GM19397 (cell line): ENCODE data around the gene MTCP1.

Source experiments
- ATAC-seq: cut with Tn5 transposase; IDR thresholded peaks from one replicate; pipeline ENCODE4 v1.9.1; 2021; ENCODE audit warnings: mild to moderate bottlenecking, moderate library complexity; ENCODE audit not compliant: unreplicated experiment

Gene MTCP1

GRCh38 chrX:155054255-155054654, 16.7 kb downstream of the MTCP1 start:
- no peak for ATAC-seq

- no peak for ATAC-seq
Measured at GRCh38 chrX:155053656-155054055, 17.3 kb downstream of the MTCP1 start.

- ATAC-seq = no peak
Measured at GRCh38 chrX:155052738-155053498, 18.0 kb downstream of the MTCP1 start.

- ATAC-seq = no peak
Measured at GRCh38 chrX:155048977-155049619, 21.8 kb downstream of the MTCP1 start.

GRCh38 chrX:155046811-155047528, 24.0 kb downstream of the MTCP1 start:
- ATAC-seq = no peak

- no peak for ATAC-seq
Measured at GRCh38 chrX:155046129-155046810, 24.7 kb downstream of the MTCP1 start.

- no peak for ATAC-seq
Measured at GRCh38 chrX:155035688-155036087, 35.2 kb downstream of the MTCP1 start.

- ATAC-seq = no peak
Measured at GRCh38 chrX:155031657-155032056, 39.3 kb downstream of the MTCP1 start.

GRCh38 chrX:155028877-155029291, 42.1 kb downstream of the MTCP1 start:
- ATAC-seq = no peak

- no peak for ATAC-seq
Measured at GRCh38 chrX:155028129-155028528, 42.8 kb downstream of the MTCP1 start.

GRCh38 chrX:155027509-155028066, 43.3 kb downstream of the MTCP1 start:
- ATAC-seq = no peak

GRCh38 chrX:155026727-155027508, 44.0 kb downstream of the MTCP1 start, which contains the start of gene FUNDC2:
Gene FUNDC2 (plus strand): TSS chrX:155026844. CDS start chrX:155026939, 95 bp downstream.
- ATAC-seq = peak; percentile 96

- ATAC-seq = no peak
Measured at GRCh38 chrX:155026420-155026726, 44.6 kb downstream of the MTCP1 start.

GRCh38 chrX:155023907-155024833, 46.8 kb downstream of the MTCP1 start:
- ATAC-seq = no peak

- no peak for ATAC-seq
Measured at GRCh38 chrX:155022585-155022984, 48.4 kb downstream of the MTCP1 start, which contains the start of gene F8. Gene F8 (minus strand): TSS chrX:155022723. CDS start chrX:155022552, 171 bp downstream.

- ATAC-seq = no peak
Measured at GRCh38 chrX:155020591-155020990, 50.3 kb downstream of the MTCP1 start.
